HG02840 (cell line): ENCODE data around the gene GKAP1.
"Not testable (repeated sequence)": the region's sequence is repeated elsewhere in the genome, so short reads cannot be mapped to it uniquely, and the experiment has no call there.

Experiments
- ATAC-seq: cut with Tn5 transposase; IDR thresholded peaks from one replicate; pipeline ENCODE4 v1.9.1; 2021; ENCODE audit warnings: mild to moderate bottlenecking, moderate library complexity, moderate number of reproducible peaks; ENCODE audit not compliant: unreplicated experiment, low FRiP score

GKAP1 gene

DNA sequence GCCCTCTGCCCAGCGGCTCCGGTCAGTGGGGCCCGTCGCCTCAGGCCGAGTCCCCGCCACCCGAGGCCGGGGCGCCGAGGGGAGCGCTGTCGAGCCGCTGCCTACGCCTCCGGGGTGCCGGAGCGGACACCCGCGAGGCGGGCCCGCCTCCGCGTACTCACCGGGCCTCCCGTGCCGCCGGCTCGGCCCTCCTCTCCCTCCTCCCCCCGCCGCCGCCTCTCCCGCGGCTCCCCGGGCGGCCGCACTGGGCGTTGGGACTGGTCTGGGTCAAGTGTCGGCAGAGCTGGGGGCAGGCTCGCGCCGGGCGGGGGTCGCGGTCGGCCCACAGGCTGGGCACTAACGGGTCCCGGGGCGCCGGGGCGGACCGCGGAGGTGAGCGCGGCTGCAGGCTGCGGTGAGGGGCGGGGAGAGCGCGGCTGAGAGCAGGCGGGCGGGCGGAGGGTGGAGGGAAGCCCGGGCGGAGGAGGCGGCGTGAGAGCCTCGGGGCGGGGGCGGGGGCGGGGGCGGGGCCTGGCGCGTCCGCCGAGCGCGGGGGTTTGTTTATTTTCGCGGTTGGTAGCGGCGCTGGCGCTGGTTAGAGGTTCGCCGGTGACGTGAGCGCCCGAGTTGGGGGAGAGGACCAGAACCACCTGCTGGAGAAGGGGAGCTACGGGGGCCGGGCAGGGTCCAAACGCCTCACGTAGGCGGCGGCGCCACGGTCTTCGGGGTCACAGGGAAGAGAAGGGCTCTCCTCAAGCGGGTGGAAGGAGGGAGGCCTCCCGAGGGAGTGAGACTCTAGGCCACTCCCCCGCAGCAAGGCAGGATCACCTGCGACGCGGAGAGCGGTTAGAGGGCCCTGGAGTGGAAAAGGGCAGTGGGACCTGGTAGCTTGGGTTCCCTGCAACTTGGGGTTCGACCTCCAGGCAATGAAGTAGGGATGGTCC lies at the start of gene GKAP1:
Gene GKAP1 (minus strand): TSS at position 414 of the 923 bp plus-strand sequence. CDS start 11,252 bp downstream, outside the sequence.
- ATAC-seq = peak; percentile 88

DNA sequence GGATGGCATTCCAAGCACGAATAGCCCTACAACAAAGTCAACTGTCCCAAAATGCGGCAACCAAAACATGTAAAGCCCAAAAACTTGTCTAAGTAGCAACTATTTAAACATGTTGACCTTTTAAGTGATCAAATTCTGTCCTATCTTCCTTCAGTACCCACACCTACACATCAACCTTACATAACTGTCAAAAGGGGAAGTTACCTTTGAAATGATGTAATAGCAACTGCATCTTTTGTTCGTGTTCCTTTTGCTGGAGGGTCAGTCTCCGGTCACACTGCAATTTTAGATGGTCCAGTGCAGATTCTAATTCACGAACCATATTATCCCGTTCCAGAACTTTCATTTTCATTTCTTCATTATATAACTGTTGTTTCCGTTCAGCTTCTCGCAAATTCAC lies 32.3 kb upstream of the GKAP1 start:
- ATAC-seq = peak; percentile 73

DNA sequence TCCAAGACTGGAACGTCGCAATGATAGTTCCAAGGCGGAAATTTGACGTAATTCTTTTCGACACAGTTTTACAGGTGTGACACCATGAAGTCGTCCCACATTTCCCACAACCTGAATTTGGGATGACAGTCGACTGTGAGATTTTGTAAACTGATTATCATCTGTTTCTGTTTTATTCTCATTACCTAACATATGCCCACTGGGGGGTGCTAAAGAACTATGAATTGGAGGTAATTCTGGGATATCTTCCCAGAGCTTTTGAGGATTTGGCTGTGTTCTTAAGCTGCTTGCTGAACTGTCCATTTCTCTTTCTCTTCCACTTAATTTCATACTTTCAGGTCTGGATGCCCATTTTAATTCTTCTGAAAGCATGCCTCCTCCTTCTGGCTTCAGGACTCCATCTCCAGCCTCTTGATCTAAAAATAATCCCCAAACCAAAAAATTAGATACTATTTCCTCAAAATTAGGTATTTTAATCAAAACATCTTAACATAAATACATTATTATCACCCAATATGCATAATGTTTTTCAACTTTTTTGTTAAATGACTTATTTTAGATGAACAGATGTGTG lies 19.6 kb upstream of the GKAP1 start:
- ATAC-seq = not testable (repeated sequence)

DNA sequence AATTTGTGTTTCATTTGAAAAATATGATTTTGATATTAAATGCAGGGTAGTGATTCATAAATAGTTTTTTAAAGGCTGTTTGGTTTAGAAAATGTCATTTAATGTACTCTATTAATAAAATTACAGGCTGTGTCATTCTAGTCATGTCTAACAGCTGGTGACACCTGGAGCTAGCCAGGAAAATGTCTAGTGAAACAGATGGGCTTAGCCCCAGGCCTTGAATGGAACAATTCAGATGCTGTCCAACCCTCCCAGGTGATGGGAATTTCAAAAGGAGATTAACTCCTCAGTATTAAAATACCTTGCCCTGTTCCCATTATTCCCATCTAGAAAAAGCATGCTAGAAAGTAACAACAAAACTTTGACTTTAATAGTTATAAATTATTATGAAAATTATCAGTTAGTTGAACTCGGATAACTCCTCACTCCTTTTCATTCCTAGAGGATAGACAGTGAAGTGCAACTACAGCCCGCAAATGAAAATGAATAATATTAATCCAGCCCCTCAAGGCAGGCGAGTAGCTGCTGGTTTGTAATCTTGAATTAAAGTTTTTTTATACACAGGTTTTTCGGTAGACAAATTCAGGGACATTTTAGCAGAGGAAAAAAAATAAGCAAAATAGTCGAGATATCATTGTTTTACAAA lies 13.0 kb upstream of the GKAP1 start:
- ATAC-seq = not testable (repeated sequence)

DNA sequence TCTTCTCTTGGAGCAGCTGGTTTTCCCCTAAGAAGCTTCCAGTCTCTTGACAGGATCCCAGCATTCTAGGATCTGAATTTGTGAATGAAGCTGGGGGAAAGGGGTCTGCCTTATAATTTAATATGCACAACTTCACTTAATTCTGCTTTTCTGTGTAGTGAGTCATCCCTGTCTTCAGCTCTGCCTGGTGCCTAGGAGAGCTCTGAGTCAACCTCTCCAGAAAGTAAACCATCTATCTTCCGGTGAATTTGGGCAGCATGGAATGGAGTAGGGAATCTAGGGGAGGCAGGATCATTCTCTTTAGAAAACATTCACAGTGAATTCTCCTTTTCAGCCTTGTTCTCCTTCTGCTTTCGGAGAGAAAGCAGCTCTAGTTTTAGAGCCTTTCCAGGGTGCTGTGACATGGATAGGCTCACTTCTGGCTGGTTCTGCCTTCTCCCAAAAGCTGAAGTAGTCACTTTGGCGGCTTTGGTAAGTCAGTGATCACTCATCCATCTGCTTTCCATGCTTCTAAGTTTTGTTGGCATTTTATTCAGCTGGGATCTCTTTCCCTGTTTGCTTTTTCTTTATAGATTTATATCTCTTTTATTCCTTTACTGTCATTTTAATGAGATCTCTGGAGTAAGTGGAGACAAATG lies 7.5 kb upstream of the GKAP1 start:
- ATAC-seq = not testable (repeated sequence)

DNA sequence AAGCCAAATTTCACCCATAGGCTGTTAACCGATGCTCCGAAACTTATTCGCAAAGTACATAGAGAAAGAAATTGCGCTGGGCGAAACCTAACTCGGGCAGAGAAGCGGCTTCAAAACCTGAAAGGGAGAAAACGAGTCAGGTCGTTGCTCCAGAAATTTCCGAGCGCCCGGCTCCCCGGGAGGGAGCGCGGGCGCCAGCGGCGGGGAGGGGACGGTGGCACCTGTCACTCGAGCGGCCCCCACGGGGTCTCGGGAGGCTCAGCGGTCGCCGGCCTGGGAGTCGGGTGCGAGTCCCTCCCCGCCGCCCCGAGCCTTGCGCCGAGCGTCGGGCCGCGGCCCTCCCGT lies 586 bp downstream of the GKAP1 start:
- ATAC-seq = peak; percentile 3

DNA sequence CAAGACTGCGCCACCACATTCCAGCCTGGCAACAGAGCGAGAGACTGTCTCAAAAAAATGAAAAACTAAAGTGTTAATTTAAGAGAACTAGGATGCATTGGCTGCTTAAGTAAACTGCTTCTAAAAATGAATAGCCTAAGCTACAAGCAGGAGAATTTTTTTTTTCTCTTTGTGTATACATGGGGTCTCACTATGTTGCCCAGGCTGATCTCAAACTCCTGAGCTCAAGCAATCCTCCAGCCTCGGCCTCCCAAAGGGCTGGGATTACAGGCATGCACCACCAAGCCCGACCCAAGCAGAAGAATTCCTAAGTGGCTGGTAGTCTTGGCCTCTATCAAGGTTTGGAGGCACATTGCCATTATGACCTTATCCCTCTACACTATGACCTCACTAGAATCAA lies 2.4 kb downstream of the GKAP1 start:
- not testable (repeated sequence) for ATAC-seq

DNA sequence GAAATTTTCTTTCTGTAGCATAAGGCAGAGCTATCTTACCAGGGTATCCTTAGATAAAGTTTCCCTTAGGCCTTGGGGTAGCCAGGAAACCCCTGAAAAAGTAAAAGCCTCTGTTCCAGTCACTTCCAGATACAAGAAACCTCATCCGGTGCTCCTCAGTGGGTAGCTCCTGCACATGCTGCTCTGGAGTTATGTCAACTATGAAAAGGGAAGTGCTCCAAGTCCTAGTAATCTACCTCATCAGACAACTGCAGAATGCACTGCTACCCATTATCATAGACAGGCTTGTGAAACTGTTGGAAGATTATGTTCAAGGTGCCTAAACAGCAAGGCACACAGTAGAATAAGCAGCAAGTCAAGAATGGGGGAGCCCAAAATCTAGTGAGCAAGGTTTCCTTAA lies 8.4 kb downstream of the GKAP1 start:
- ATAC-seq = not testable (repeated sequence)

DNA sequence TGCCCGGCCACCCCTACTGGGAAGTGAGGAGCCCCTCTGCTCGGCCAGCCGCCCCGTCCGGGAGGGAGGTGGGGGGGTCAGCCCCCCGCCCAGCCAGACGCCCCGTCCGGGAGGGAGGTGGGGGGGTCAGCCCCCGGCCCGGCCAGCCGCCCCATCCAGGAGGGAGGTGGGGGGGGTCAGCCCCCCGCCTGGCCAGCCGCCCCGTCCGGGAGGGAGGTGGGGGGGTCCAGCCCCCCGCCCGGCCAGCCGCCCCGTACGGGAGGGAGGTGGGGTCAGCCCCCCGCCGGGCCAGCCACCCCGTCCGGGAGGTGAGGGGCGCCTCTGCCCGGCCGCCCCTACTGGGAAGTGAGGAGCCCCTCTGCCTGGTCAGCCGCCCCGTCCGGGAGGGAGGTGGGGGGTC lies 13.1 kb downstream of the GKAP1 start:
- ATAC-seq = not testable (repeated sequence)

DNA sequence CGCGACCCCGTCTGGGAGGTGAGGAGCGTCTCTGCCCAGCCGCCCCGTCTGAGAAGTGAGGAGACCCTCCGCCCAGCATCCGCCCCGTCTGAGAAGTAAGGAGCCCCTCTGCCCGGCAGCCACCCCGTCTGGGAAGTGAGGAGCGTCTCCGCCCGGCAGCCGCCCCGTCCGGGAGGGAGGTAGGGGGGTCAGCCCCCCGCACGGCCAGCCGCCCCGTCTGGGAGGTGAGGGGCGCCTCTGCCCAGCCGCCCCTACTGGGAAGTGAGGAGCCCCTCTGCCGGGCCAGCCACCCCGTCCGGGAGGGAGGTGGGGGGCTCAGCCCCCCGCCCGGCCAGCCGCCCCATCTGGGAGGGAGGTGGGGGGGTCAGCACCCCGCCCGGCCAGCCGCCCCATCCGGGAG lies 13.6 kb downstream of the GKAP1 start:
- ATAC-seq = not testable (repeated sequence)

DNA sequence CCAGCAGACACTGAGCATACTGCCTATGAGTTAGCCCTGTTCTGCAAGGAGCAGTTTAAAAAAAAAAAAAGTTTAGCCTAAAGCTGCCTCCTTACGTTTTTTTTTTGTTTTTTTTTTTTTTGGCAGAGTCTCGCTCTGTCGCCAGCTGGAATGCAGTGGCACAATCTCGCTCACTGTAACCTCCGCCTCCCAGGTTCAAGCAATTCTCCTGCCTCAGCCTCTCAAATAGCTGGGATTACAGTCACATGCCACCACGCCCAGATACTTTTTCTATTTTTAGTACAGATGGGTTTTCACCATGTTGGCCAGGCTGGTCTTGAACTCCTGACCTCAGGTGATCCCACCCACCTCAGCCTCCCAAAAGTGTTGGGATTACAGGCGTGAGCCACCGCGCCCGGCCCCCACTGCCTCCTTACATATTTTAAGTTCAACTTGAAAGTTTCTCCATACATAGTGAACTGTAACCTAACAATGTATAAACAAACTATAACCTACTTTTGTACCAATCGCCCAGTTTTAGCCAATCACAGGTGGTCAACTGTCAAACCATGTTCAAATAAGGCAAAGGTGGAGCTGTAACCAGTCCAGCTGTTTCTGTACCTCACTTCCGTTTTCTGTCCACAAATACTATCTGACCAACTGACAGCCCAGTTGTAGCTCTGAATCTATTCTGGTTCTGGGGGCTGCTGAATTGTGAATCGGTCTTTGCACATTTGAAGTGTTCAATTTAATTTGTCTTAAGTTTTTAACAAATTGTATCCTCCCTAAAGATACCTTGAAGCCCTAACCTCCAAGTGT lies 17.1 kb downstream of the GKAP1 start:
- ATAC-seq = no peak

DNA sequence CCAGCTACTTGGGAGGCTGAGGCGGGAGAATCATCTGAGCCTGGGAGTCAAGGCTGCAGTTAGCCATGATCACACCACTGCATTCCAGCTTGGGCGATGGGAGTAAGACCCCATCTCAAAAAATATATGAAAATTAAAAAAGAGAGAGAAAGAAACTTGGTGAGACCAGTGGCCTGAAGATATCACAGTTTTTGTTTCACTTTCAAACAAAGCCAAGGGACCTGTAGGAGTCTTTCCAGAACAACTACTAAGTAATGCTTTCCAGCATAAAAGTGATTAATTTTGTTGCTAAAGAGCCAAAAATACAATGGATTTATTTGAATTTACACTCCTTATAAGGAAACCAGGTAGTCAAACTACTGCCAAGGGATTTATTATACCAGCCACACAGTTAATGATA lies 23.5 kb downstream of the GKAP1 start:
- no peak for ATAC-seq

DNA sequence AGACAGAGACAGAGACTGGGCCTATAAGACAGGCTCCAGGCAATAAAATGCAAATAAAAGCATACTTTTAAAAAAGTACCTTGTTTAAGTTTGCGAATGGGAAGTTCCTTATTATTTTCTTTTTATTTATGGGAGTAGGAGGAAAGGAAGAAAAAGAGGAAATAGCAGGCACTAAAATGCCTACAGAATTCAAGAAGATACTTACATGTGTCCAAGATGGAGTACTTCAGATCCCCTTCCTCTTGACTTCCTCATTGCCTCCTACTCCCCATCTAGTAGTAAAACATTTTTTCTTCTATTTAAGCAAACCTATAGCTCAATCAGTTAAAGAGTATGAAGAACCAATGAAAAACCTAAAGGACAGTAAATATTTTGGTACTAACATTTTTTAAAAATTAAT lies 24.8 kb downstream of the GKAP1 start:
- ATAC-seq = no peak

DNA sequence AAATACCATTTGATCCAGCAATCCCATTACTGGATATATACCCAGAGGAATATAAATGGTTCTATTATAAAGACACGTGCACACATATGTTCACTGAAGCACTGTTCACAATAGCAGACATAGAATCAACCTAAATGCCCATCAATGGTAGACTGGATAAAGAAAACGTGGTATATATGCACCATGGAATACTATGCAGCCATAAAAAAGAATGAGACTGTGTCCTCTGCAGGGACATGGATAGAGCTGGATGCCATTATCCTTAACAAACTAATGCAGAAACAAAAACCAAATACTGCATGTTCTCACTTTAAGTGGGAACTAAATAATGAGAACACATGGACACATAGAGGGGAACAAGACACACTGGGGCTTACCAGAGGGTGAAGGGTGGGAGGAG lies 39.4 kb downstream of the GKAP1 start:
- ATAC-seq = no peak

DNA sequence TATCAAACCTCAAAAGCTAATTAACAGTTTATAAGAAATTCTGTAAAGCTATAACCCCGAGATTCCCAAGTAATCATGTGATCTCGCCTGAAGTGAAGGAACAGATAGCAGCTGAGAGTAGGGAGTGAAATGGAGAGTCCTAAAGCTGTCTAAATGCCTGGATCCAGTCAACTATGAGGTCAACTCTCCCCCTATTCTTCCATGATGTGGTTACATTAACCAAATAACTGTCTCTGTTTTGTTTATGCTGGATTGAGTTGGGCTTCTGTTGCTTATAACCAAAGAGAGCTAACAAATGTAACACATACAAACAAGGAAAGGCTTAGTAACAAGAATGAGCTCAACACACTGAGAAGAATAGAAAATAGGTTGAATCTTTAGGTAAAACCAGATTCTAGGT lies 41.6 kb downstream of the GKAP1 start:
- no peak for ATAC-seq

DNA sequence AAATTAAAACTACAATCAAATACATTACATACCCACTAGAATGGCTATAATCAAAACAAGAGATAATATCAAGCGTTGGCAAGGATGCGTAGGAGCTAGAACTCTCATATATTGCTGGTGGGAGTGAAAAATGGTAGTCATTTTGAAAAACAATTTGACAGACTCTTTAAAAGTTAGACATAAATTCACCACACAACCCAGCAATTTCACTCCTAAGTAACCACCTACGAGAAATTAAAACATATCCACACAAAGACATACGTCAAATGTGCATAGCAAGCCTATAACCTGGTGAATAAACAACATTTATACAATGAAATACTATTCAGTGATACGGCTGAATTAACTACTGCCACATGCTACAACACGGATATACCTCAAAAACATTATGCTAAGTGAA lies 44.7 kb downstream of the GKAP1 start:
- no peak for ATAC-seq

DNA sequence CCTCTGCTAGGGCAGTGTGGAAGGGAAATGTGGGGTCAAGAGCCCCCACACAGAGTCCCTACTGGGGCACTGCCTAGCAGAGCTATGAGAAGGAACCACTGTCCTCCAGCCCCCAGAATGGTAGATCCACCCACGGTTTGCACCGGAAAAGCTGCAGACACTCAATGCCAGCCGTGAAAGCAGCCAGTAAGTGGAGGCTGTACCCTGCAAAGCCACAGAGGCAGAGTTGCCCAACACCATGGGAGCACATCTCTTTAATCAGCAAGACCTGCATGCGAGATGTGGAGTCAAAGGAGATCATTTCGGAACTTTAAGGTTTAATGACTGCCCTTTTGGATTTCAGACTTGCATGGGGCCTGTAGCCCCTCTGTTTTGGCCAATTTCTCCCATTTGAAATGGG lies 52.2 kb downstream of the GKAP1 start:
- no peak for ATAC-seq

DNA sequence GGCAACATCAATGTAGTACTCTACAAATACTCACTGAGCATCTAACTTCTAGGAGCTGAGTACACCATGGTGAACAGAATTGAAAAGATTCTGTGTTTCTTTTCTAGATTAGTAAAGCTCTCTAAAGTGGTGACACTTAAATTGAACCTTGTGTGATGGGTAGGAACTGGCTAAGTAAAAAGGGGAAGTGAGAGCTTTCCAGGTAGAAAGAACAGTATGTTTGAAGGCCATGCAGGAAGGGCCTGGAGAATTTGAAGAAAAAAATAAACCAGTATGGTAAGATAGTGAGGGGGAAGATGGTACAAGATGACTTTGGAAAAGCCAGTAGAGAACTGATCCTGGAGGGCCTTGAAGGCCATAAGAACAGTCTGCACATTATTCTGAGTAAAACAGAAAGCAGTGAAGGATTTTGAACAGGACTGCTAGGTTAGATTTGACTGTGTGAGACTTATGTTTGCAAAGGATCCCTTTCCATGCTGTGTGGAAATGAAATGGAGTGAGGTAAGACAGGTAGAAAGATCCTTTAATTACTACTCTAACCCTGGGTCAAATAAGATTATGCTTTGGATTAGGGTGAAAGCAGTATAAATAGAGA lies 63.1 kb downstream of the GKAP1 start:
- peak; percentile 60 for ATAC-seq

DNA sequence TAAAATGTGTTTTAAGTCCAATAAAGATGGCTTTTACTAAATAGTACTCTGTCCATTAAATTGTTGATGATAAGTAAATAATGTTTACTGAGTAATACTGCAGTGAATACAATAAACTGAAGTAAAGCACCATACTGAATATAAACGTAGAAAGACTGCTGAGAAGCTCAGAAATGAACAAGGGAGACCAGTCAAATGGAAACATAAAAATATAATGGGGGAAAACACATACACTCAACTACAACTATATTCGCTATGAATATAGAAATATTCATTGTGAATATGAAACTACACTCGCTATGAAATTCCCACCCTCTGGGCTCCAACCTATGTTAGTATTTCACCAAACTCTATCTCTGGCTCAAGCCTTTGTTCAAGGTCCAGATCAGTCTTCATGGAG lies 67.9 kb downstream of the GKAP1 start:
- no peak for ATAC-seq

DNA sequence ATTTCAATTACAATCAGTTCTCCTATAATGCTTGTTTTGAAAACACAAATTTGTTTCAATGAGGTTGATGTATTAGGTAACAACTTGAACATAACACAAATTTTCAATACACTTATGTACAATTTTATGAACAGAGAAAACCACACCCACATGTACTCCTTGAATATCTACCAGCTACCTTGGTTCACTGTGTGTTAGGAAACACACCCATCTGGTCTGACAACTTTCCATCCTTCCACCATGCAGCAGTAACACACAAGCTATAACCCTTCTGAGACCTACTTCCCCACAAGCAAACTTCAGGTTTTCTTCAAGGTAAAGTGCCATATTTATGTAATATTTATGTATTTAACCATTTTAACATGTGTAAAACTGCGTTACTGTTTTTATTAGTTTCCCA lies 73.4 kb downstream of the GKAP1 start:
- no peak for ATAC-seq
